GM21529 (cell line): ENCODE measurements around the gene PRR22.
"Not testable (repeated sequence)": the region's sequence is repeated elsewhere in the genome, so short reads cannot be mapped to it uniquely, and the experiment has no call there.

Source experiments
- ATAC-seq: cut with Tn5 transposase; IDR thresholded peaks from one replicate; pipeline ENCODE4 v1.9.1; 2021; ENCODE audit not compliant: unreplicated experiment

PRR22 gene

GRCh38 chr19:5792224-5792623 lies 7.7 kb upstream of the PRR22 start:
- ATAC-seq: no peak

GRCh38 chr19:5790559-5791520 lies 6.3 kb upstream of the PRR22 start, which contains the start of gene DUS3L:
Gene DUS3L, minus strand, starts transcription at chr19:5791163. Its CDS starts 22 bp downstream, at chr19:5791141.
- peak; percentile 88 for ATAC-seq

- ATAC-seq: no peak
Observed at GRCh38 chr19:5789886-5790558, 5.5 kb upstream of the PRR22 start.

- no peak for ATAC-seq
Observed at GRCh38 chr19:5789351-5789761, 4.8 kb upstream of the PRR22 start.

GRCh38 chr19:5788422-5788821 lies 3.9 kb upstream of the PRR22 start:
- ATAC-seq: no peak

- no peak for ATAC-seq
Observed at GRCh38 chr19:5787409-5788182, 3.0 kb upstream of the PRR22 start.

- no peak for ATAC-seq
Observed at GRCh38 chr19:5786593-5787408, 2.3 kb upstream of the PRR22 start.

- no peak for ATAC-seq
Observed at GRCh38 chr19:5785423-5785822, 877 bp upstream of the PRR22 start.

- ATAC-seq: no peak
Observed at GRCh38 chr19:5782945-5783919, 1.3 kb downstream of the PRR22 start.

- no peak for ATAC-seq
Observed at GRCh38 chr19:5782322-5782721, 2.2 kb downstream of the PRR22 start.

- not testable (repeated sequence) for ATAC-seq
Observed at GRCh38 chr19:5780916-5781315, 3.6 kb downstream of the PRR22 start.

GRCh38 chr19:5778402-5778801 lies 6.1 kb downstream of the PRR22 start:
- ATAC-seq: no peak

- no peak for ATAC-seq
Observed at GRCh38 chr19:5775668-5776309, 8.8 kb downstream of the PRR22 start.

- ATAC-seq: no peak
Observed at GRCh38 chr19:5774921-5775320, 9.6 kb downstream of the PRR22 start.

- ATAC-seq: no peak
Observed at GRCh38 chr19:5773276-5773675, 11.3 kb downstream of the PRR22 start.

GRCh38 chr19:5772416-5772815 lies 12.1 kb downstream of the PRR22 start:
- ATAC-seq: no peak

GRCh38 chr19:5767949-5768348 lies 16.6 kb downstream of the PRR22 start:
- ATAC-seq: no peak

- ATAC-seq: no peak
Observed at GRCh38 chr19:5765220-5765619, 19.3 kb downstream of the PRR22 start.
